Activated CD4-positive, alpha-beta T cell treated with anti-CD3 and anti-CD28 coated beads, Interleukin-2, amount 50 U/mL, for 16 hours (primary cell): ENCODE results near the gene GTF2F2.
"Not testable (repeated sequence)": the region's sequence is repeated elsewhere in the genome, so short reads cannot be mapped to it uniquely, and the experiment has no call there.

Experiments used
- DNase-seq: peaks from one replicate; pipeline ENCODE4 v3.0.0-alpha.2; 2020

The GTF2F2 gene

DNA sequence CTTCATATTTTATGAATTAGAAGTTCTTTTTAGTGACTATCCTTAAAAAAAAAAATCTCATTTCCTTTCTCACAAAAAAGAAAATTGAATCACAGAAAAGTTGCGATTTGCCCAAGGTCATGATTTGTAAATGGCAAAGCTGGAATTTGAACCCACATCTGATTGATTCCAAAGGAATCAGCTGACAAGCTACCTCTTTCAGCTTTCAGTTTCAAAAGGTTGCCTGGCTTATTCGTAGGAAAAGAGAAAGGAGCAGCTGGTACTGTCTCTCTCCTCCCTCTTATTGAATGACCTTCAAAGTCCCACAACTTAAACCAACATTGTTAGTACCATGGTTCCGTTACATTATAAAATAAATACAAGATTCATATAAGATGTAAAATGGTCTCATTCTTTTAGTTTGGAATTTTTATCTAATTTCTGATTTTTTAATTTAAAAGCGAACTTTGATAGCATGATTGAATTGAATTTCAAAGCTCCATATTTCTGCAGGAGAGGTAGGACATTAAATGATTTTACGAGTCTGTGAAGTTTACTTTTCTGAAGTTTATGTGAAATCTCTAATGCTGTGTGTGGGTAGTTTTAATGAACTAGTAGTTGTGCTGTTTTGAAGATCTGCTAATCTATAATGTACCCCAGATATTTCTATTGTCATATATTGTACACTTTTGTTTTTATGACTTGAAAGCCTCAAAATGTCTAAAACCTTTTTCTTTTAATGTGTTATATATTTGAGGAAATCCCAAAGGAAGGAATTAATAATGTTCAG, 99.0 kb downstream of the GTF2F2 start:
- DNase-seq, result no peak

- no peak for DNase-seq
These were observed 99.6 kb downstream of the GTF2F2 start for GRCh38 chr13:45219938-45220375.

DNA sequence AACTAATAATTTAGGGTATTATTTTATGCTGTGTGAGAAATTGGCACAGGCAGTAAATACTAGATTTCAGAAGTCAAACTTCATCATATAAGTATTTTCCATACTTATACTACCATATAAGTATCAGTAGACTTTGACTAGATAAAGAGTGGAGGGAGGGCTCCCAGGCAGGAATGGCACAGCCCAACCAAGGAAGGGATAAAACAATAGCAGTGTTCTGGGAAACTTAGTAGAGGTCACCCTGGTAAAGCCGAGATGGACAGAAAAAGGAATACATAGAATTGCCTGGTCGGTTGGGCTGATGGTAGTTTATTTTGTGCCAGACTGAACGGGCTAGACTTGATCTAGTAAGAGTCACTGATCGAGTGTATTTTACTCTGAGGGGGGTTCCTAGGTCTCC, 100.1 kb downstream of the GTF2F2 start:
- DNase-seq, result no peak

GRCh38 chr13:45222516-45222915, 102.2 kb downstream of the GTF2F2 start:
- no peak for DNase-seq

DNA sequence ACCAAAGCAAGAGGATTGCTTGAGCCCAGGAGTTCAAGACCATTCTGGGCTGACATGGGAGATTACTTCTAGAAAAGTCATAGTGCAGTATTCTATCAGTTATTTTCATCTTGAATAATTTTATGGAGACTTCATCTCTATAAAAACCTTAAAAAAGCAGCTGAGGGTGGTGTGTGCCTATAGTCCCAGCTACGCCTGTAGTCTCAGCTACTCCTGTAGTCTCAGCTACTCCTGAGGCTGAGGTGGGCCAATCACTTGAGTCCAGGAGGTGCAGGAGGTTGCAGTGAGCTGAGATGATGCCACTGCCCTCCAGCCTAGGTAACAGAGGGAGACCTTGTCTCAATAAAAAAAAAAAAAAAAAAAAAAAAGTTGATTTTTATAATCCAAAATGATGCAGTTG, 102.6 kb downstream of the GTF2F2 start:
- DNase-seq, result no peak

- no peak for DNase-seq
These were observed 103.9 kb downstream of the GTF2F2 start for GRCh38 chr13:45224176-45224575.

- DNase-seq, result no peak
These were observed 105.1 kb downstream of the GTF2F2 start for GRCh38 chr13:45225370-45225769.

- no peak for DNase-seq
These were observed 105.7 kb downstream of the GTF2F2 start for GRCh38 chr13:45226024-45226423.

DNA sequence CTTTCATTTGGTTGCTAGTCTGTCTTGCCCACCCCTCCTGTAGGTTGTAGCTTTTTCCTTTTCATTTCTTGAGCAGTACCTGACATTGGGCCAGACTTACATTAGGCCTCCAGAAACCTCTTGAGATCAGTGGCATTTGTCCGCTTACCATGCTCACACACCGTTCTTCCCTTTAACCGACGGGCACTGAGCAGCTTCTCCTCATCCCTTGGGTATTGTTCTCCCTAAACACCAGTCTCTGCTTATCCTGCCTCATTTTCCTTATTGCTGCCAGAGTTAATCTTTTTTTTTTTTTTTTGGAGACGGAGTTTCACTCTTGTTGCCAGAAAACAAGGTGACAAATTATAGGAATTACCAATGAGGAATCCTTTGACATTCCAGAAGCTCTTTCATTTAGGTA, 107.7 kb downstream of the GTF2F2 start:
- DNase-seq, result no peak

DNA sequence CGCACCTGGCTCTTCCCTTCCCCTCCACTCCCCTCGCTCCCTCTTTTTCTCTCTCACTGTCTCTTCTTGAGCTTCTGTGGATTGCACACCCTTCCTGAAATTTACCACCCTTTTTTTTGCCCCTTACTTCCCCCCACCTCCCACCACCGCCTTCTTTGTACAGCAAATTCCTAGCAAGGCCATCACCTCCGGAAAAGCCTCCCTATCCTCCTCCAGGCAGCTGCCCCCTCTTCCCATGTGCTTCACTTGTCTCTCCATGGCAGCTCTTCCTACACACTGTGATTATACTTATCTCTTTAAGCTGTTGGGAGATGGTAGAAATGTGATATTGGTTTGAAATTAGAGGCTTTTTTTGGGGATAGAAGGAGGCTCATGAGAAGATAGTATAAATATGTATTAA, 108.9 kb downstream of the GTF2F2 start:
- DNase-seq, result no peak

DNA sequence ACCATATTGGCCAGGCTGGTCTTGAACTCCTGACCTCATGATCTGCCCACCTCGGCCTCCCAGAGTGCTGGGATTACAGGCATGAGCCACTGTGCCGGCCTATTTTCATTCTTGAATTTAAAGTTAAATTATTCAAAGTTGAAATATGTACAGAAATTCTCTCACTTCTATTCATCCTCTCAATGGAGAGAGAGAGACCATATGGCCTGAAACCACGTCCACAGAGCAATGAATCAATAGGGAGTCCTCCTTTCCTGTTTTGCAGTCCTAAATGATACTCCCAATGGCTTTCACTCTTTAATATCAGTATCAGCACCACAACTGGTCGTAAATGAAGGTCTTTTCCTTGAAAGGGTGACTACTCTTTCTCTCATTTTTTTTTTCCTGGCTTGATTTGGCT, 111.0 kb downstream of the GTF2F2 start:
- no peak for DNase-seq

- no peak for DNase-seq
These were observed 111.4 kb downstream of the GTF2F2 start for GRCh38 chr13:45231722-45232121.

DNA sequence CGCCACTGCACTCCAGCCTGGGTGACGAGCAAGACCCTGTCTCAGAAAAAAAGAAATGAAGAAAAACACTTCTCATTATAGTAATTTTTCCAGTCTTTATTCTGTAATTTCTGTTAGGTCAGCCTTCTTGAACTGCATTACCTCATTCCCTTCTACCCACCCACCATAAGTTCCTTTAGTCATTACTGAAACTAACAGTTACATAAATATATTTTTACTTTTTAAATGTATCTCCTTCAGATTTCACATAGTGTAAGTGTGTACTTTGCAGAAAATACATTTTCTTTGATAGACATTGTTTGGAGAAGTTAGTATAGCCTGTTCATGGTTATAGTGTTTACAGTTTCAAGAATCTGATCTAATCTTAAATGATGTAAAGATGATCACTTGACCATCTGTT, 112.3 kb downstream of the GTF2F2 start:
- DNase-seq, result no peak

DNA sequence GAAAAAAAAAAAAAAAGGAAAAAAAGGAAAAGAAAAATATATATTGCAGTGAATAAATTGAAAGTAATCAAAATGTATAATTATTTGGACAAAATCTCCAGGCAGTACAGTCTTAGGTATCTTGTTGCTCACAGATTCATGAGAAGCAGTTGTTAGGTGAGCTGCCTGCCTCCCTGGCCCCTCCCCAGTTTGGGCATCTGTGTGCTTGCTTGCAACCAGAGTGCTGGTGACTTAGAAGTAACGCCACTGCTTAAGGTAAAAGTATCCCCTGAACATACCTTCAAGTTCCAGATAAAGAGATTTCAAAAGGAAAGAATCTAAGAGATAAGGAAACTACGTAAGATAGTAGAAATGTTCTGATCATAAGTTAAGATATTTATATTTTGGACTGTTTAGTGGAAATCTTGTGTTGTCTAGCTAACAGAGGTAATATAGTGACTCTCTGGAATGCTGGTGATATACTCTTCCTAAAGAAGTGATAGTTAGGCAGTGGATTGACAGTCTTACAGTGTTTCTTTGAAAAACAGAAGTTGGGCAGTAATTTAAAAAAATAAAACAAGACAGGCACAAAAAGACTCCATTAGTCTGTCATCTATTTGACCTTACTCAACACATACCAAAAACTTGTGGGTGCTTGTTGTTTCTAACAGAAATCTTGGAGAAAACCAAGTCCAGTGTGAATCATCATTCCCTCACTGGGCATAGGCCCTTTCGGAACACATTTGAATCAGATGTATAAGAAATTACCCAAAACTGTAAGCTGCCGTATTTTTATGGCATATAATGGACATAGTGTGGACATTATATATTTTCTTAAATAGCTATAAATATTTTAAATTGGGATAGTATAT, 118.9 kb downstream of the GTF2F2 start:
- no peak for DNase-seq

- no peak for DNase-seq
These were observed 119.8 kb downstream of the GTF2F2 start for GRCh38 chr13:45240143-45240542.

GRCh38 chr13:45242070-45242469, 121.8 kb downstream of the GTF2F2 start:
- DNase-seq, result no peak

- no peak for DNase-seq
These were observed 122.2 kb downstream of the GTF2F2 start for GRCh38 chr13:45242524-45242923.

GRCh38 chr13:45243077-45243476, 122.8 kb downstream of the GTF2F2 start:
- no peak for DNase-seq

GRCh38 chr13:45244736-45245135, 124.4 kb downstream of the GTF2F2 start:
- DNase-seq, result not testable (repeated sequence)

GRCh38 chr13:45249662-45250061, 129.4 kb downstream of the GTF2F2 start:
- DNase-seq, result no peak

DNA sequence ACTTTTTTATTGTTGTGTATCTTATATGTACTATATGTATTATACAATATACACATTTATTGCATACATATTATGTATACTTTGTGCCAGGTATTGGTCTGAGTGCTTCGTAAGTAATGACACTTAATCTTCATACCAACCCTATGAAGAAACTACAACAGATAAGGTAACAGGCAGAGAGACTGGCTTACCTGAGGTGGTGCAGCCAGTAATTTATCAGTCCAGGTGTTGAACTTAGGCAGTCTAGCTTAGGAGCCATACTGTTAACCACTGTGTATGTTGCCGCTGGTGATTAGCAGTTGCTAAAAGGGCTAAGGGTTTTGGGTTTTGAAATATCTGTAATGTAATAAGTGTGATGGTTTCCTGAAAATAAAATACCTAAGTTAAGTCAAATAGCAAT, 134.1 kb downstream of the GTF2F2 start:
- DNase-seq, result no peak

GRCh38 chr13:45255247-45255987, 135.1 kb downstream of the GTF2F2 start:
- no peak for DNase-seq

- DNase-seq, result no peak
These were observed 135.9 kb downstream of the GTF2F2 start for GRCh38 chr13:45256254-45256653.
